HUES64 (cell line): Measurements from ENCODE around the gene VMO1. TPM values are rescaled to one million over a fixed set of nuclear protein-coding genes. Genes with fewer than 3 reads are reported as not detected.
"Not testable (repeated sequence)": the region's sequence is repeated elsewhere in the genome, so short reads cannot be mapped to it uniquely, and the experiment has no call there.

Source experiments
- H3K27ac ChIP-seq: 2 replicates; pipeline ENCODE4 v1.7.0; 2013; ENCODE audit warnings: low read depth, low read length, inconsistent platforms
- H3K27me3 ChIP-seq: 2 replicates; pipeline ENCODE4 v1.6.1; 2013; ENCODE audit warnings: mild to moderate bottlenecking, low read length; ENCODE audit not compliant: insufficient read depth
- H3K36me3 ChIP-seq: 2 replicates; pipeline ENCODE4 v1.6.1; 2013; ENCODE audit warnings: mild to moderate bottlenecking, low read length; ENCODE audit not compliant: insufficient read depth
- H3K4me1 ChIP-seq: 2 replicates; pipeline ENCODE4 v1.6.1; 2013; ENCODE audit warnings: mild to moderate bottlenecking, low read length, moderate library complexity; ENCODE audit not compliant: insufficient read depth
- H3K4me3 ChIP-seq: 2 replicates; pipeline ENCODE4 v1.5.1; 2013; ENCODE audit warnings: mild to moderate bottlenecking, low read length, moderate library complexity
- H3K9ac ChIP-seq: 2 replicates; pipeline ENCODE4 v1.6.1; 2013; ENCODE audit warnings: mild to moderate bottlenecking, low read depth, low read length
- H3K9me3 ChIP-seq: 2 replicates; pipeline ENCODE4 v1.6.1; 2013; ENCODE audit warnings: low read depth, low read length; ENCODE audit not compliant: insufficient read depth
- WGBS: fragments of 150-250, 120-280 bp; methylation state at CpG from one replicate; pipeline ENCODE4 v1.1.7; 2013; ENCODE audit warnings: missing lambda C conversion rate; 5-methylcytosine and 5-hydroxymethylcytosine counted together
- polyA plus RNA-seq, 2 experiments: library from polyadenylated mRNA; stranded (reverse); fragments of 50-300 nt; gene quantifications; one replicate each; pipeline ENCODE4 v1.2.3, GENCODE V29; 2013

VMO1 gene, protein sequence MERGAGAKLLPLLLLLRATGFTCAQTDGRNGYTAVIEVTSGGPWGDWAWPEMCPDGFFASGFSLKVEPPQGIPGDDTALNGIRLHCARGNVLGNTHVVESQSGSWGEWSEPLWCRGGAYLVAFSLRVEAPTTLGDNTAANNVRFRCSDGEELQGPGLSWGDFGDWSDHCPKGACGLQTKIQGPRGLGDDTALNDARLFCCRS
- polyA plus RNA-seq (2013, experiment 1 of 2) = not detected
- polyA plus RNA-seq (2013, experiment 2 of 2) = not detected

- Histone ChIP-seq H3K4me3 (no peak within 1 kb of the TSS), H3K36me3 (no peaks in the 10 kb centered on the region), H3K27me3 (peaks cover 85% of the 10 kb centered on the region), H3K4me1 (peaks cover 14% of the 10 kb centered on the region), H3K9me3 (no peaks in the 10 kb centered on the region), H3K9ac (no peak within 1 kb of the TSS; the same call in 1 of the 2 replicates), H3K27ac (no peak within 1 kb of the TSS; the same call in 1 of the 2 replicates)
- WGBS = 60% methylated on average over 22 of the region's 24 CpGs
Observed at GRCh38 chr17:4786106-4786511, at the start of gene VMO1. Gene VMO1, minus strand, starts transcription at chr17:4786364. Its CDS starts 12 bp downstream, at chr17:4786352.

DNA sequence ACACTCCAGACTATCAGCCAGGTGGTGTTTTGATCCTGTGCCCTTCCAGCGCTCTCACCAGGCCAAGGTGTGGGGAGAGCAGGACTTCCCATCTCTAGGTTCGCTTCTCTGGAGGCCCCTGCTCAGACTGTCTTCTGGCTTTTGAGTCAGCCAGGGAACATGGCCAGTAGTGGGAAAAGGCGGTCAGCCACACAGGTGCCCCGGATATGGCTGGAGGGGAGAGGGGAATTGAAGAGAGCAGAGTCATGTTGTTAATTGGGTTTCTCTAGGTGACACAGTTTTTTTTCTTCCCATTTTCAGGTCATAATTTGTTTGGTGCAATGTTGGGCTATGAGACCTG, 48.5 kb upstream of the VMO1 start:
- Histone ChIP-seq H3K9me3 (no peaks in the 10 kb centered on the region), H3K27ac (no peak overlapping the region), H3K4me3 (peak overlapping the region; percentile 78), H3K36me3 (peaks cover 8% of the 10 kb centered on the region; the same call in 1 of the 2 replicates), H3K9ac (no peak overlapping the region), H3K27me3 (no peaks in the 10 kb centered on the region), H3K4me1 (peaks cover 16% of the 10 kb centered on the region)
- WGBS = 74% methylated on average over 4 of the region's 4 CpGs

DNA sequence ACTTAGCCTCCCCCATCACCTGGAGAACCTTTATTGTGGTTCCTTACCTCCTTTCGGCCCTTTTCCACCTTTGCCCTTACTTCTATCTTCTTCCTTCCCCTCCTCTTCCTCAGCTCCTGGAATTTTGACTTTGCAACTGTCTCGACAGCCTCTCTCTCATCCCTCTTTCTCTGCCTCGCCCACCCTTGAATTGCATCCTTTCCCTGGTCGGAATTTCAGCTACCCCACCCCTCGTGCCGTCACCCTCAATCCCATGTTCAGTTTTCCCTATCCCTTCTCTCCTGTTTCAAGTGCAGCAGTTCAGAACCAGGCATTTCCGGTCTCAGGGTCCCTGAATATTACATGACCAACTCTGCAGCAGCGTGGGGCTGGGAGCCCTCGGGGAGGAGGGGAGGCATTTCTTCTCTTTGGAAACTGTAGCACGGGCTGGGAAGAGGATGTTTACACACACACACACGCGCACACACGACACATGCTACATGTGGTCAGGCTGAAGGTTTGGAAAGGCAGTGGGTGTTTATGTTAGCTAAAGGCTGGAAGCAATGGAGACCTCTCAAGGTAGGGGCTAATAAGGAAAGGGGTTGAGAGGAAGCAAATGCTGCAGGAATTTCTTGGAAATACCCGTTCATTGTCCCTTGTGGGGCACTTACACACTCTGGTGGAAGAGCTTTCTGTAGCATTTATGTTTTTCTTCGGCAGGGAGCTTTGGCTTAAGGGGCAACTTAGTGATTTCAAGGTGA, 47.9 kb upstream of the VMO1 start:
- Histone ChIP-seq H3K27ac (peak overlapping the region; percentile 47; the same call in 1 of the 2 replicates), H3K9me3 (no peaks in the 10 kb centered on the region), H3K4me3 (peak overlapping the region; percentile 78), H3K36me3 (peaks cover 8% of the 10 kb centered on the region; the same call in 1 of the 2 replicates), H3K27me3 (no peaks in the 10 kb centered on the region), H3K4me1 (peaks cover 16% of the 10 kb centered on the region), H3K9ac (peak overlapping the region; percentile 71)
- 21% methylated on average over 13 of the region's 15 CpGs for WGBS

- under 1% methylated on average over 91 of the region's 91 CpGs for WGBS
- peak within 1 kb of the TSS; percentile 78 for H3K4me3 ChIP-seq
Observed at GRCh38 chr17:4833178-4833940, 47.2 kb upstream of the VMO1 start, which contains the start of gene MINK1. Gene MINK1, plus strand, starts transcription at chr17:4833340. Its CDS starts 244 bp downstream, at chr17:4833584.

GRCh38 chr17:4832829-4833177, 46.6 kb upstream of the VMO1 start:
- not testable (repeated sequence) for H3K27me3 ChIP-seq, H3K9me3 ChIP-seq, H3K36me3 ChIP-seq
- peak overlapping the region; percentile 71 for H3K9ac ChIP-seq
- peak overlapping the region; percentile 78 for H3K4me3 ChIP-seq
- H3K4me1 ChIP-seq = peaks cover 12% of the 10 kb centered on the region
- H3K27ac ChIP-seq = peak overlapping the region; percentile 65; the same call in 1 of the 2 replicates
- under 1% methylated on average over 11 of the region's 17 CpGs for WGBS

More at GRCh38 chr17:4833178-4833940, 47.2 kb upstream of the VMO1 start, which contains the start of gene MINK1:
- no peaks in the 10 kb centered on the region for H3K9me3 ChIP-seq
- H3K27me3 ChIP-seq = no peaks in the 10 kb centered on the region
- peaks cover 8% of the 10 kb centered on the region; the same call in 1 of the 2 replicates for H3K36me3 ChIP-seq
- H3K9ac ChIP-seq = peak within 1 kb of the TSS; percentile 71
- H3K4me1 ChIP-seq = peaks cover 16% of the 10 kb centered on the region
- H3K27ac ChIP-seq = peak within 1 kb of the TSS; percentile 65; the same call in 1 of the 2 replicates

- Histone ChIP-seq H3K4me1 (no peaks in the 10 kb centered on the region), H3K36me3 (peaks cover 9% of the 10 kb centered on the region), H3K4me3 (no peak overlapping the region), H3K9ac (no peak overlapping the region), H3K27me3 (no peaks in the 10 kb centered on the region), H3K27ac (no peak overlapping the region), H3K9me3 (no peaks in the 10 kb centered on the region)
- 78% methylated on average over 8 of the region's 8 CpGs for WGBS
Observed at GRCh38 chr17:4827399-4827798, 41.2 kb upstream of the VMO1 start.

GRCh38 chr17:4823373-4824089, 37.4 kb upstream of the VMO1 start:
- Histone ChIP-seq H3K9ac (no peak overlapping the region), H3K9me3 (no peaks in the 10 kb centered on the region), H3K36me3 (peaks cover 25% of the 10 kb centered on the region), H3K27ac (no peak overlapping the region), H3K4me3 (no peak overlapping the region), H3K4me1 (no peaks in the 10 kb centered on the region), H3K27me3 (no peaks in the 10 kb centered on the region)
- 92% methylated on average over 11 of the region's 12 CpGs for WGBS

DNA sequence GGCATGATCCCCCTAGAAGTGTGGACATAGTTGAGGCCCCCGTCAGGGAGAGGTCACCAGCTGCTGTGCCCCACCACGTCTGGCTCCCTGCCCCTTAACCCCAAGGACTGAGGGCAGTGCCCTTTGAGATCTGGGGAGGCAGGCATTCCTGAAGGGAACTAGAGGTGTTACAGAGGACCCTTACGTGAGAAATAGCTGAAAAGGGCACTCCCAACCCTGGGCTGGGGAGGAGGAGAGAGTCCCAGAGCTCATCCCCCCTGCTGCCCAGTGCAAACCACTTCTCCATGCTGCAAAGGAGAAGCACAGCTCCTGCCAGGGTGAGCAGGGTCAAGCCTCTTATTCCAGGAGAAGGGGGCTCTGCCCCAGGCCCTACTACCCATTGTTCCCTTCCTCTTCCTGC, 36.7 kb upstream of the VMO1 start:
- H3K36me3 ChIP-seq = peaks cover 31% of the 10 kb centered on the region
- no peaks in the 10 kb centered on the region for H3K27me3 ChIP-seq
- WGBS = 84% methylated on average over 3 of the region's 3 CpGs
- H3K9ac ChIP-seq = no peak overlapping the region
- H3K4me3 ChIP-seq = no peak overlapping the region
- no peaks in the 10 kb centered on the region for H3K9me3 ChIP-seq
- H3K4me1 ChIP-seq = no peaks in the 10 kb centered on the region
- no peak overlapping the region for H3K27ac ChIP-seq

- no peak overlapping the region for H3K9ac ChIP-seq
- H3K9me3 ChIP-seq = no peaks in the 10 kb centered on the region
- H3K4me3 ChIP-seq = no peak overlapping the region
- peaks cover 51% of the 10 kb centered on the region for H3K36me3 ChIP-seq
- no peaks in the 10 kb centered on the region for H3K27me3 ChIP-seq
- H3K27ac ChIP-seq = no peak overlapping the region
- WGBS = 89% methylated on average over 11 of the region's 12 CpGs
- no peaks in the 10 kb centered on the region for H3K4me1 ChIP-seq
Observed at GRCh38 chr17:4818276-4818675, 32.1 kb upstream of the VMO1 start.

GRCh38 chr17:4816826-4817225, 30.7 kb upstream of the VMO1 start:
- H3K4me1 ChIP-seq = no peaks in the 10 kb centered on the region
- H3K9ac ChIP-seq = no peak overlapping the region
- H3K4me3 ChIP-seq = no peak overlapping the region
- WGBS = 93% methylated on average over 13 of the region's 13 CpGs
- peaks cover 47% of the 10 kb centered on the region for H3K36me3 ChIP-seq
- H3K9me3 ChIP-seq = no peaks in the 10 kb centered on the region
- no peak overlapping the region for H3K27ac ChIP-seq
- H3K27me3 ChIP-seq = no peaks in the 10 kb centered on the region
